ENCODE measurements around the gene JAML. TPM values are rescaled to one million over a fixed set of nuclear protein-coding genes. Genes with fewer than 3 reads are reported as not detected.
"Not testable (repeated sequence)": the region's sequence is repeated elsewhere in the genome, so short reads cannot be mapped to it uniquely, and the experiment has no call there.

The JAML gene
- total RNA-seq, 2 experiments from 2014 or later, result 148 to 150 TPM

DNA sequence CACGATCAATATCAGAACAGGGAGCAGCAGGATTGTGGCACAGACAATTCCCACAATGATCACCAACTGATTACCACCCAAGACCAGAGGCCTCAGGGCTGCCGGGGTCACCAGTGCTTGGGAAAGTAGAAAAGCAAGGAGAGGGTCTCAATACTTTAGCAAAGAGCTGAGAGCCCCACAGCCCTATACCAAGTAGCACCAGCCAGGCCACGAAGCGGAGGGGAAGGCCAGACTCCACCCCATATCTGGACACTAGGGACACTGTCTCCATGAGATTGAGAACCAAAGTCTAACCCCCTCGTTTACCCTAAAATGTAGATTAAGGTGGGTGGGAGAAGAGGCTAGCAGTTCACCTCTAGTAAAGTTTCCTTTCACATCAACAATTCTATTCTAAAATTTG is 24.3 kb downstream of the JAML start:
- Mint-ChIP-seq H3K4me1 (peaks cover 20% of the 10 kb centered on the region), H3K9me3 (no peaks in the 10 kb centered on the region), H3K27ac (no peak overlapping the region), H3K27me3 (no peaks in the 10 kb centered on the region), H3K4me3 (no peak overlapping the region), H3K36me3 (peaks cover 34% of the 10 kb centered on the region)
- DNase-seq, result no peak

DNA sequence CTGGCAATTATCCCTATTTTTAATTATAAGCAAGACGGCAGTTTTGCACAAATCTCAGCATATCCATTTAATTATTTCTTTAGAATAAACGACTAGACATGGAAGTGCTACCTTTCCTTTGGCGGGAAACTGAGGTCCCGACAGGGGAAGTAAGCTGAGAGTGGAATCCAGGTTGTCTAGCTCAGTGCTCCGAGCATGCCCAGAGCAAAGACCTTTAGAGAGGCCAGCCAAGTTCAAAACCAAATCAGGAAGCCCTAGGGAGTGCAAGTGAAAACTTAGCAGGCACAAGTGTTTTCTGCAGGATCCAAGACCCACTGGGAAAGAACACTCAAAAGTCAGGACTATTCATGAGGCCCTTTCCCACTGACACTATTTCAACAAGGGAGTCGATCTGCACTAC is 25.7 kb downstream of the JAML start:
- Mint-ChIP-seq H3K4me3 (no peak overlapping the region), H3K36me3 (peaks cover 46% of the 10 kb centered on the region), H3K27me3 (no peaks in the 10 kb centered on the region), H3K9me3 (no peaks in the 10 kb centered on the region), H3K4me1 (peaks cover 19% of the 10 kb centered on the region), H3K27ac (peak overlapping the region; percentile 76)
- DNase-seq, result no peak

DNA sequence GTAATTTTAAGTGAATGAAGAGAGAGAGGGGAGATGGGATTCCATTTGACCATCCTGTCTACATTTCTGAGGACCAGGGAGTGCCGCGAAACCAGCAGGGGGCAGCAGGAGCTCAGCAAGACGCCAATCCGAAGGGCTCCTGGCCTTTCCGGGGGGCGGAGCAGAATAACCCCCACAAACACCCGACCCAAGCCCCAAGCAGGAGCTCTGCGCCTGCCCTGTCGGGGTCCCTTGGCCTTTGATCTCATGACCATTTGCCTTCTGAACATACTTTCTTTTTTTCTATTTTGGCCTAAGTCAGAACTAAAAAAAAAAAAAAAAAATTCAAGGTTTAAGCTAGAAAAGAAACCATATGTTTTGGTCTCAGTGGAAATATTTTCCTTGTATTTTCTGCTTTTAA is 26.4 kb downstream of the JAML start:
- DNase-seq, result peak; percentile 86
- Mint-ChIP-seq H3K27me3 (no peaks in the 10 kb centered on the region), H3K9me3 (no peaks in the 10 kb centered on the region), H3K27ac (peak overlapping the region; percentile 76), H3K36me3 (peaks cover 53% of the 10 kb centered on the region), H3K4me1 (peaks cover 19% of the 10 kb centered on the region), H3K4me3 (no peak overlapping the region)

DNA sequence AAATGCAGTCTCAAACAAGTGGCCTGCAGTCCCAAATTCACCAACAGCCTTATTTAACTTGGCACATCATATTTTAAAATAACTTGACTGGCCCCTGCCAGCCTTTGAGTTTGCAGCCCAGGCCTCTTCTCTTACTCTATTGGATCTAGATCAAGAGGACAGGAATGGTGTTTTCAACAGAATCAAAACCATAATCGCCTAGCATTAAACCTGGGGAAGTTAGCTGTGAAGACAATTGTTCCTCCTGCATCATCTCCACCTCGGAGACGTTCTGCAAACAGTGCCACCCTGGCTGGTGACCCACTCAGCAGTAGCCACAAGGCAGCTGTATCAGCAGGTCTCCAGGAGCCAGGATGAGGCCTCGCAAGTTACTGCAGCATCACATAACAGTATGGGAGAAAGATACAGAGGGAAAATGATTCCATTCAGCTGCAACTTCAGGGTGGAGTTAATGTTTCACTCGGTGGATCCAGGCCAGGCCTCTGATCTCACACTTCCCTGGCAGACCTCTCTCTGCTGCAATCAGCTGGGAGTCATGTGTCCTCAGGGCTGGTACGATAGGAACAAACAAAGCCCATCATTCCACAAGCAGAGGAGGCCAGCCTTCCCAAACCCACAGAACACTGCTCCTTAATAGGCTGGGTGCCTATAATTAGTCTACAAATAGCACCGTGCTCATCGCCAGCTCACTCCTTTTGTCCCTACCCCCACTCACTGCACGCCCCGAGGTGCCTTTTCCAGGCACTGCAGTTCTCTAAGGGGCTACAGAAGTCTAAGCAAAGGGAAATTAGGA is 29.8 kb downstream of the JAML start:
- H3K27ac Mint-ChIP-seq, result peak overlapping the region; percentile 12
- peaks cover 72% of the 10 kb centered on the region for H3K36me3 Mint-ChIP-seq
- peaks cover 7% of the 10 kb centered on the region for H3K9me3 Mint-ChIP-seq

DNA sequence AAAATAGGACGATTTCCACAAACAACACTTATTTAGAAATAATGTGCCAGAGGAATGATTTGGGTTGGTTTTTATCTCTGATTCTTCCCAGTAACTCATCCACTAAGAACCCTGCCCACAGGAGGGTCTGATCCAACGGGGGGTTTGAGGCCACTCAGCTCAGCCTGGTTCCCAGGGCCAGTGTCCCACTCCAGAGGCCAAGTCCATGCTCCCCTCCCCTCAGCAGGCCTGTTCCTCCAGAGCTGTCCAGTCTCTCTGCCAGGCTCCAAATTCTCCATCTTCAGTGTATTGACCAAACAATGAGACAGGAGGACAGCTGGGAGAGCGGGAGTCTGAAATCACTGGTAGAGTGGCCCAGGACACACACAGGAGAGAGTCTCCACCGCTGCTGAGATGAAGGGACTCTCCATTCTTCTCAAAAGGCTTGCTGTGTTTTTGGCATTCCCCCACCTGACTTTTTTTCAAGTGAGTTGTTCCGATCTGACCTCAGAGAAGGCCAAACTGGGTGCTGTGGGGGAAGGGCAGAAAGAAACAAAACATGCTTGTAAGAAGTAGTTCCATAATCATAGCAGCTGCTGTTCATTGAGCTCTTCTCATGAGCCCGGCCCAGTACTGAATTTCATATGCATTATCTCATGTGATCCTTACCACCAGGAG is 30.8 kb downstream of the JAML start:
- H3K27me3 Mint-ChIP-seq, result no peaks in the 10 kb centered on the region
- peaks cover 7% of the 10 kb centered on the region for H3K9me3 Mint-ChIP-seq
- H3K27ac Mint-ChIP-seq, result peak overlapping the region; percentile 72
- peaks cover 15% of the 10 kb centered on the region for H3K4me1 Mint-ChIP-seq
- H3K4me3 Mint-ChIP-seq, result no peak overlapping the region
- DNase-seq, result no peak
- H3K36me3 Mint-ChIP-seq, result peaks cover 64% of the 10 kb centered on the region

More for the DNA sequence above, 29.8 kb downstream of the JAML start:
- Mint-ChIP-seq H3K4me1 (peaks cover 19% of the 10 kb centered on the region), H3K27me3 (no peaks in the 10 kb centered on the region), H3K4me3 (no peak overlapping the region)
- no peak for DNase-seq

DNA sequence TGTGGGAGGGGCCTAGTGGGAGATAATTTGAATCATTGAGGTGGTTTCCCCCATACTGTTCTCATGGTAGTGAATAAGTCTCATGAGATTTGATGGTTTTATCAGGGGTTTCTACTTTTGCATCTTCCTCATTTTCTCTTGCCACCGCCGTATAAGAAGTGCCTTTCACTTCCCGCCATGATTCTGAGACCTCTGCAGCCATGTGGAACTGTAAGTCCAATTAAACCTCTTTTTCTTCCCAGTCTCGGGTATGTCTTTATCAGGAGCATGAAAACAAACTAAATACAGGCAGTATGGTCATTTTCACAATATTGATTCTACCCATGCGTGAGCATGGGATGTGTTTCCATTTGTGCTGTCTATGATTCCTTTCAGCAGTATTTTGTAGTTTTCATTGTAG is 32.0 kb downstream of the JAML start:
- H3K4me3 Mint-ChIP-seq, H3K27ac Mint-ChIP-seq, DNase-seq, H3K4me1 Mint-ChIP-seq, H3K9me3 Mint-ChIP-seq, H3K27me3 Mint-ChIP-seq: not testable (repeated sequence)
- H3K36me3 Mint-ChIP-seq, result peaks cover 54% of the 10 kb centered on the region

DNA sequence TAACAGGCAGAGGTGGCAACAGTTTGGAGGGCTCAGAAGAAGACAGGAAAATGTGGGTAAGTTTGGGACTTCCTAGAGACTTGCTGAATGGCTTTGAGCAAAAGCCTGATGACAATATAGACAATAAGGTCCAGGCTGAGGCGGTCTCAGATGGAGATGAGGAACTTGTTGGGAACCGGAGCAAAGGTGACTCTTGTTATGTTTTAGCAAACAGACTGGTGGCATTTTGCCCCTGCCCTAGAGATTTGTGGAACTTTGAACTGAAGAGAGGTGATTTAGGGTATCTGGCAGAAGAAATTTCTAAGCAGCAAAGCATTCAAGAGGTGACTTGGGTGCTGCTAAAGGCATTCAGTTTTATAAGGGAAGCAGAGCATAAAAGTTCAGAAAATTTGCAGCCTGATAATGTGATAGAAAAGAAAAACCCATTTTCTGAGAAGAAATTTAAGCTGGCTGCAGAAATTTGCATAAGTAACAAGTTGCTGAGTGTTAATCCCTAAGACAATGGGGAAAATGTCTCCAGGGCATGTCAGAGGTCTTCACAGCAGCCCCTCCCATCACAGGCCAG is 33.8 kb downstream of the JAML start:
- not testable (repeated sequence) for H3K4me3 Mint-ChIP-seq, H3K27ac Mint-ChIP-seq, DNase-seq, H3K4me1 Mint-ChIP-seq, H3K9me3 Mint-ChIP-seq, H3K27me3 Mint-ChIP-seq
- H3K36me3 Mint-ChIP-seq, result peaks cover 44% of the 10 kb centered on the region

DNA sequence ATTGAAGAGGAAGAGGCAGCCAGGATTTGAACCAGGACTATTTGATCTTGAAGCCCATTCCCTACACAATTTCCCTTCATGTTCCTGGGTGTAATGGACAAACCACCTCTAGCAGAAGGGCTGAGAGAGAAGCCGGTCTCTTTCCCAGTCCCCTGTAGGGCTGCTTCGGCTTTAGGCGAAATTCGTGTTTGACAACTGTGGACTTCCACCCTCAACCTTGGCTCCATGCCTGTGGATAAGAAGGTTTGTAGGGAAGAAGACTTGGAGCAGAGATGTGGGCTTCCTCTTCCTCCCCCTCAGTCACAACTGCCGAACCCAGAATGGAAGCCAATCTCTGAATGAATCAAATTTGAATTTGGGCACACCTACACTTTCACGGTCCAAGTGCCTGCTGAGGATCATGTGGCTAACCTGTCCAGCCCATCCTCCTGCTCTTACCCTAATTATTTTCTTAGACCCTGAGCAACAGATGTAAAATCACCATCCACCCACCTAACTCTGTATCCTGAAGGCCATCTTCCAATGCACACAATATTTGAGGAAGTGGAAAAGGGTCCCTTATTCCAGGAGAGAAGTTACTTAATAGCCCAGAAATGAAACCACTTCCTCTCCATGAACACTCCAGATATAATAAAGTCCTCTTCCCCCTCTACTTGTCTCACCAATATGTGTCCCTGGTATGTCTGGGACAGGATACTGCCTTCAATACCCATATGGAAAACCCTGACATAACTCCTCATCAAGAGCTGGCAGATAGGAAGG is 38.3 kb downstream of the JAML start:
- H3K27me3 Mint-ChIP-seq, result peaks cover 3% of the 10 kb centered on the region
- no peak for DNase-seq
- no peak overlapping the region for H3K4me3 Mint-ChIP-seq
- H3K4me1 Mint-ChIP-seq, result peaks cover 2% of the 10 kb centered on the region
- H3K27ac Mint-ChIP-seq, result no peak overlapping the region
- H3K9me3 Mint-ChIP-seq, result peaks cover 5% of the 10 kb centered on the region
- H3K36me3 Mint-ChIP-seq, result peaks cover 5% of the 10 kb centered on the region

DNA sequence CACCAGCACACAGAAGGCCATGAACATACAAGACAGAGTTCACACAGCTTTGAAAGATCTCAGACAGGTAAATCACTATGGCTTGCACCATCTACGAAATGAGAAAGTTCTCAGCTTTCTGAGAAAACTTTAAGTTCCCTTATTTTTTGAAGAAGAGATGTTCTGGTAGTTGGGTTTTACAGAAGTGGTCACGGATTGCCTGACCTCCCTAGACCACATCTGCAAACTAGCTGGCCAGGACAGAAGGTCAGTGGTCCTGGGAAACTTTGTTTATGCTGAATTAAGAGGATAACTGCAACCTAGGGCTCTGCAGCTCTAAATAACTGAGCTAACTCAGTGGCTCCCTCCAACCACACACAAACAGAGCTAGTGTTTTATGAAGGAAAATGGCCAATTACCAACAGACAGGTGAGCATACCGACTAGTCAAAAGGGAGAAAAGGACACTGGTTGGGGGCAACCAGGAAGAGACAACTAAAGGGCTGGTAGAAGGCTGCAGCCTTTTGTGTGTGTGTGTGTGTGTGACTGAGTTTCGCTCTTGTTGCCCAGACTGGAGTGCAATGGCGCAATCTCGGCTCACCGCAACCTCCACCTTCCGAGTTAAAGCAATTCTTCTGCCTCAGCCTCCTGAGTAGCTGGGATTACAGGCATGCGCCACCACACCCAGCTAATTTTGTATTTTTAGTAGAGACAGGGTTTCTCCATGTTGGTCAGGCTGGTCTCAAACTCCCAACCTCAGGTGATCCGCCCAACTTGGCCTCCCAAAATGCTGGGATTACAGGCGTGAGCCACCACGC is 39.8 kb downstream of the JAML start:
- no peaks in the 10 kb centered on the region for H3K9me3 Mint-ChIP-seq
- no peak for DNase-seq
- H3K27ac Mint-ChIP-seq, result no peak overlapping the region
- H3K4me3 Mint-ChIP-seq, result no peak overlapping the region
- no peaks in the 10 kb centered on the region for H3K36me3 Mint-ChIP-seq
- H3K4me1 Mint-ChIP-seq, result peaks cover 2% of the 10 kb centered on the region
- peaks cover 10% of the 10 kb centered on the region for H3K27me3 Mint-ChIP-seq

DNA sequence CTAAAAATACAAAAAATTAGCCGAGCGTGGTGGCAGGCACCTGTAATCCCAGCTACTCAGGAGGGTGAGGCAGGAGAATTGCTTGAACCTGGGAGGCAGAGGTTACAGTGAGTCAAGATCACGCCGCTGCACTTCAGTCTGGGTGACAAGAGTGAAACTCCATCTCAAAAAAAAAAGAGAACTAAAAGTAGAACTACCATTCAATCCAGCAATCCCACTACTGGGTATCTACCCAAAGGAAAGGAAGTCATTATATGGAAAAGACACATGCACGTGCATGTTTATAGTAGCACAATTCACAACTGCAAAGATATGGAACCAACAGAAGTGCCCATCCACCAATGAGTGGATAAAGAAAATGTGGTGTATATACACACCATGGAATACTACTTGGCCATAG is 41.1 kb downstream of the JAML start:
- DNase-seq, H3K4me3 Mint-ChIP-seq, H3K9me3 Mint-ChIP-seq, H3K36me3 Mint-ChIP-seq, H3K27ac Mint-ChIP-seq, H3K4me1 Mint-ChIP-seq: not testable (repeated sequence)
- peaks cover 14% of the 10 kb centered on the region for H3K27me3 Mint-ChIP-seq

DNA sequence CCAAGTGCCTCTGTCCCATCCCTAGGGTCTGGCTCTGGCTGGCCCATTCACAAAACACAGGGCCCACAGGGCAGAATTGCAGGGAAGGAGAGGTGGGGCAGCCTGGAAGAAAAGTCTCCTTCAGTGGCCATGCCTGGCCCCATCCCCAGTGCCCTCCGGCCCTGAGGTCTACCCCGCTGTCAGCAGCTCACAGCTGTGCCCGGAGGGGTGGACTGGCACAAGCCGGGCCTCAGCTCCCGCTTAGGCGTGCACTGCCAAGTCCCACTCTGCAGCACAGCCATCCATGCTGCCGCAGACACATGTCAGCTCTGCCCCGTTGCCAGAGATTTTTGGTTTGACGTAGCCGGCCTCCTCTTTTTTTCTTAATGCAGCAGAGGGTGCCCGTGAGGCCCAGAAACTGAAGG is 44.5 kb downstream of the JAML start:
- H3K27me3 Mint-ChIP-seq, result peaks cover 24% of the 10 kb centered on the region
- no peaks in the 10 kb centered on the region for H3K36me3 Mint-ChIP-seq
- H3K4me1 Mint-ChIP-seq, result peaks cover 2% of the 10 kb centered on the region
- DNase-seq, result no peak
- no peak overlapping the region for H3K27ac Mint-ChIP-seq
- no peaks in the 10 kb centered on the region for H3K9me3 Mint-ChIP-seq
- no peak overlapping the region for H3K4me3 Mint-ChIP-seq

DNA sequence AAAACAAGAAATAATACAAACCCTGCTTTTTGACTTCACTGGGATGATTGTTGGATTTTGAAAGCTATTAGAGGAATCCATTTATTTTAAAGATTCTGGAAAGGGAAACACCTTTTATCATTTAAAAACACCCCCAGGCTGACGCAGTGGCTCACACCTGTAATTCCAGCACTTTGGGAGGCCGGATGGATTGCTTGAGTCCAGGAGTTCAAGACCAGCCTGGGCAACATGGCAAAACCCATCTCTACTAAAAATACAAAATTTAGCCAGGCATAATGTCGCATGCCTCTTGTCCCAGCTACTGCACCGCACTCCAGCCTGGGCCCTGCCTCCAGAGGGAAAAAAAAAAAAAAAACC is 48.1 kb downstream of the JAML start:
- H3K27me3 Mint-ChIP-seq, result peaks cover 20% of the 10 kb centered on the region
- H3K9me3 Mint-ChIP-seq, result no peaks in the 10 kb centered on the region
- no peak for DNase-seq
- H3K4me3 Mint-ChIP-seq, result no peak overlapping the region
- H3K27ac Mint-ChIP-seq, result no peak overlapping the region
- no peaks in the 10 kb centered on the region for H3K36me3 Mint-ChIP-seq
- peaks cover 5% of the 10 kb centered on the region for H3K4me1 Mint-ChIP-seq

DNA sequence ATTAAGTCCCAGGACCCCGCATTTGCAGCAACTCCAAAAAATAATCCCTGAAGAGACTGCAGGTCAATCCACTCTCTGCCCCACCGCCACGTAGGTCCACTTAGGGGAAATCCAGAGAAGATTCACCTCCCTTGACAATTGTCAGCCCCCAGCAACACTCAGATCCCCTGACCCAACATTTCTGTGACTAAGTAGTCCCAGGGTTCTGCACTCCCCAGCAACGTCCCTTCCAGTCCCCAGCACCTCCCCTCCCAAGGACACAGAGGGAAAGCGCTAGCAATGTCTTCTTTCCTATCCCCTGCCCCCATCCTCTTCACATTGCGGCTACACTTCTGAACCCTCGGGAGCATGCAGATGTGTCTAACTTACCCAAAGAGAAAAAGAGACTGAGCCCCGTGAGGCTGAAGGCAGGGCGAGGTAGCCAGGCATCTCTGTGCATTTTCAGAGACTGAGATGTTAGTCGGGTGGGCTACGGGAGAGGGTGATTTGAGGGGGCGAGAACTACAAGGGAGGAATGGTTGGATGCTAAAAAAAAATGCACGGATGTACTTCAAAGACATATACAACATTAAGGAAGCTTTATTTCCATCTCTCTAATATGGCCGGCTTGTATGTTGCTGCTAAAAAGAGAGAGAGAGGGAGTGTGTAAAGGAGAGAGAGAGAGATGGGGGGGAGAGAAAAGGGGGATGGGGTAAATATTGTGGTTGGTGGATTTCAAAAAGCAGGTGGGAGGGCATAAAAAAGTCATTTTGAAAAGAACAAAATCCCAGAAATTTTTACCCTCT is 48.6 kb downstream of the JAML start, which contains the start of gene SCN2B:
Gene SCN2B, minus strand, starts transcription at position 647 of the 785 bp plus-strand sequence. Its CDS starts 208 bp downstream, at position 439.
- Mint-ChIP-seq H3K36me3 (no peaks in the 10 kb centered on the region), H3K9me3 (no peaks in the 10 kb centered on the region), H3K4me3 (no peak within 1 kb of the TSS), H3K4me1 (peaks cover 6% of the 10 kb centered on the region), H3K27ac (no peak within 1 kb of the TSS), H3K27me3 (peaks cover 21% of the 10 kb centered on the region)
- no peak for DNase-seq

Measured in activated naive CD8-positive, alpha-beta T cell treated with anti-CD3 and anti-CD28 coated beads for 36 hours (primary cell).